GM23338 (cell line): Measurements from ENCODE around the gene PLEKHH3. TPM values are rescaled to one million over a fixed set of nuclear protein-coding genes. Genes with fewer than 3 reads are reported as not detected.

Experiments
- CREB1 ChIP-seq: fragments of 250-450 bp; sonication (Bioruptor Pico); IDR thresholded peaks from 2 replicates; pipeline ENCODE4 v1.5.0; 2020; ENCODE audit warnings: low read depth, mild to moderate bottlenecking, moderate library complexity
- JUNB ChIP-seq: IDR thresholded peaks from one replicate; pipeline ENCODE4 v1.6.1; 2016; ENCODE audit warnings: antibody characterized with exemption; ENCODE audit not compliant: unreplicated experiment
- NANOG ChIP-seq: IDR thresholded peaks from 2 replicates; pipeline ENCODE4 v1.6.1; 2016; ENCODE audit warnings: antibody characterized with exemption, borderline replicate concordance
- POLR2AphosphoS5 ChIP-seq: IDR thresholded peaks from 2 replicates; pipeline ENCODE4 v1.6.1; 2016; ENCODE audit warnings: antibody characterized with exemption, low read depth
- STAT1 ChIP-seq: IDR thresholded peaks from one replicate; pipeline ENCODE4 v1.6.1; 2016; ENCODE audit warnings: antibody characterized with exemption; ENCODE audit not compliant: unreplicated experiment
- ZNF331 ChIP-seq: fragments of 250-450 bp; sonication (Bioruptor Pico); IDR thresholded peaks from 2 replicates; pipeline ENCODE4 v1.5.0; 2020; ENCODE audit warnings: low read depth, mild to moderate bottlenecking, moderate library complexity
- polyA plus RNA-seq: library from polyadenylated mRNA; unstranded; fragments of >200 nt; fragmentation: Nextera tagmentation; extraction: Ambion mirVana; gene quantifications from 2 replicates; pipeline ENCODE4 v1.2.1, GENCODE V29; 2016
- total RNA-seq: library from RNA; depleted of rRNA; stranded (reverse); fragments of >200 nt; shearing (Covaris generic); gene quantifications from 2 replicates; pipeline ENCODE4 v1.2.3, GENCODE V29; 2014
- TF ChIP-seq, protein P1 (sequence below): fragments of 250-450 bp; sonication (Bioruptor Pico); IDR thresholded peaks from 2 replicates; pipeline ENCODE4 v1.5.0; 2020; ENCODE audit warnings: mild to moderate bottlenecking, moderate library complexity
- TF ChIP-seq, protein P2 (sequence below): IDR thresholded peaks from 2 replicates; pipeline ENCODE4 v1.6.1; 2016; ENCODE audit warnings: antibody characterized with exemption
- TF ChIP-seq, protein P3 (sequence below), 2 experiments: fragments of 200-600 bp in 1 of 2; sonication (generic) in 1 of 2; conservative IDR thresholded peaks; 2 replicates each; pipeline versions ENCODE4 v1.5.1 to v1.6.1; 2016 to 2017; ENCODE audit warnings: antibody characterized with exemption in 2 of 2, low read depth in 2 of 2, mild to moderate bottlenecking in 2 of 2, moderate library complexity in 1 of 2

Gene PLEKHH3
- total and polyA plus RNA-seq, 2 experiments from 2014 or later, result 10.9 to 24.2 TPM

- TF ChIP-seq, protein P1, sequence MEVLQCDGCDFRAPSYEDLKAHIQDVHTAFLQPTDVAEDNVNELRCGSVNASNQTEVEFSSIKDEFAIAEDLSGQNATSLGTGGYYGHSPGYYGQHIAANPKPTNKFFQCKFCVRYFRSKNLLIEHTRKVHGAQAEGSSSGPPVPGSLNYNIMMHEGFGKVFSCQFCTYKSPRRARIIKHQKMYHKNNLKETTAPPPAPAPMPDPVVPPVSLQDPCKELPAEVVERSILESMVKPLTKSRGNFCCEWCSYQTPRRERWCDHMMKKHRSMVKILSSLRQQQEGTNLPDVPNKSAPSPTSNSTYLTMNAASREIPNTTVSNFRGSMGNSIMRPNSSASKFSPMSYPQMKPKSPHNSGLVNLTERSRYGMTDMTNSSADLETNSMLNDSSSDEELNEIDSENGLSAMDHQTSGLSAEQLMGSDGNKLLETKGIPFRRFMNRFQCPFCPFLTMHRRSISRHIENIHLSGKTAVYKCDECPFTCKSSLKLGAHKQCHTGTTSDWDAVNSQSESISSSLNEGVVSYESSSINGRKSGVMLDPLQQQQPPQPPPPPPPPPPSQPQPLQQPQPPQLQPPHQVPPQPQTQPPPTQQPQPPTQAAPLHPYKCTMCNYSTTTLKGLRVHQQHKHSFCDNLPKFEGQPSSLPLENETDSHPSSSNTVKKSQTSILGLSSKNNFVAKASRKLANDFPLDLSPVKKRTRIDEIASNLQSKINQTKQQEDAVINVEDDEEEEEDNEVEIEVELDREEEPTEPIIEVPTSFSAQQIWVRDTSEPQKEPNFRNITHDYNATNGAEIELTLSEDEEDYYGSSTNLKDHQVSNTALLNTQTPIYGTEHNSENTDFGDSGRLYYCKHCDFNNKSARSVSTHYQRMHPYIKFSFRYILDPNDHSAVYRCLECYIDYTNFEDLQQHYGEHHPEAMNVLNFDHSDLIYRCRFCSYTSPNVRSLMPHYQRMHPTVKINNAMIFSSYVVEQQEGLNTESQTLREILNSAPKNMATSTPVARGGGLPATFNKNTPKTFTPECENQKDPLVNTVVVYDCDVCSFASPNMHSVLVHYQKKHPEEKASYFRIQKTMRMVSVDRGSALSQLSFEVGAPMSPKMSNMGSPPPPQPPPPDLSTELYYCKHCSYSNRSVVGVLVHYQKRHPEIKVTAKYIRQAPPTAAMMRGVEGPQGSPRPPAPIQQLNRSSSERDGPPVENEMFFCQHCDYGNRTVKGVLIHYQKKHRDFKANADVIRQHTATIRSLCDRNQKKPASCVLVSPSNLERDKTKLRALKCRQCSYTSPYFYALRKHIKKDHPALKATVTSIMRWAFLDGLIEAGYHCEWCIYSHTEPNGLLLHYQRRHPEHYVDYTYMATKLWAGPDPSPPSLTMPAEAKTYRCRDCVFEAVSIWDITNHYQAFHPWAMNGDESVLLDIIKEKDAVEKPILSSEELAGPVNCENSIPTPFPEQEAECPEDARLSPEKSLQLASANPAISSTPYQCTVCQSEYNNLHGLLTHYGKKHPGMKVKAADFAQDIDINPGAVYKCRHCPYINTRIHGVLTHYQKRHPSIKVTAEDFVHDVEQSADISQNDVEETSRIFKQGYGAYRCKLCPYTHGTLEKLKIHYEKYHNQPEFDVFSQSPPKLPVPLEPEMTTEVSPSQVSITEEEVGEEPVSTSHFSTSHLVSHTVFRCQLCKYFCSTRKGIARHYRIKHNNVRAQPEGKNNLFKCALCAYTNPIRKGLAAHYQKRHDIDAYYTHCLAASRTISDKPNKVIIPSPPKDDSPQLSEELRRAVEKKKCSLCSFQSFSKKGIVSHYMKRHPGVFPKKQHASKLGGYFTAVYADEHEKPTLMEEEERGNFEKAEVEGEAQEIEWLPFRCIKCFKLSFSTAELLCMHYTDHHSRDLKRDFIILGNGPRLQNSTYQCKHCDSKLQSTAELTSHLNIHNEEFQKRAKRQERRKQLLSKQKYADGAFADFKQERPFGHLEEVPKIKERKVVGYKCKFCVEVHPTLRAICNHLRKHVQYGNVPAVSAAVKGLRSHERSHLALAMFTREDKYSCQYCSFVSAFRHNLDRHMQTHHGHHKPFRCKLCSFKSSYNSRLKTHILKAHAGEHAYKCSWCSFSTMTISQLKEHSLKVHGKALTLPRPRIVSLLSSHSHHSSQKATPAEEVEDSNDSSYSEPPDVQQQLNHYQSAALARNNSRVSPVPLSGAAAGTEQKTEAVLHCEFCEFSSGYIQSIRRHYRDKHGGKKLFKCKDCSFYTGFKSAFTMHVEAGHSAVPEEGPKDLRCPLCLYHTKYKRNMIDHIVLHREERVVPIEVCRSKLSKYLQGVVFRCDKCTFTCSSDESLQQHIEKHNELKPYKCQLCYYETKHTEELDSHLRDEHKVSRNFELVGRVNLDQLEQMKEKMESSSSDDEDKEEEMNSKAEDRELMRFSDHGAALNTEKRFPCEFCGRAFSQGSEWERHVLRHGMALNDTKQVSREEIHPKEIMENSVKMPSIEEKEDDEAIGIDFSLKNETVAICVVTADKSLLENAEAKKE, result no peak
- TF ChIP-seq, protein P2, sequence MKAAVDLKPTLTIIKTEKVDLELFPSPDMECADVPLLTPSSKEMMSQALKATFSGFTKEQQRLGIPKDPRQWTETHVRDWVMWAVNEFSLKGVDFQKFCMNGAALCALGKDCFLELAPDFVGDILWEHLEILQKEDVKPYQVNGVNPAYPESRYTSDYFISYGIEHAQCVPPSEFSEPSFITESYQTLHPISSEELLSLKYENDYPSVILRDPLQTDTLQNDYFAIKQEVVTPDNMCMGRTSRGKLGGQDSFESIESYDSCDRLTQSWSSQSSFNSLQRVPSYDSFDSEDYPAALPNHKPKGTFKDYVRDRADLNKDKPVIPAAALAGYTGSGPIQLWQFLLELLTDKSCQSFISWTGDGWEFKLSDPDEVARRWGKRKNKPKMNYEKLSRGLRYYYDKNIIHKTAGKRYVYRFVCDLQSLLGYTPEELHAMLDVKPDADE, result no peak
- TF ChIP-seq POLR2AphosphoS5 (no peak), NANOG (no peak), CREB1 (CRISPR knock-in tag) (no peak), STAT1 (no peak), JUNB (no peak), ZNF331 (no peak)
- TF ChIP-seq, protein P3, sequence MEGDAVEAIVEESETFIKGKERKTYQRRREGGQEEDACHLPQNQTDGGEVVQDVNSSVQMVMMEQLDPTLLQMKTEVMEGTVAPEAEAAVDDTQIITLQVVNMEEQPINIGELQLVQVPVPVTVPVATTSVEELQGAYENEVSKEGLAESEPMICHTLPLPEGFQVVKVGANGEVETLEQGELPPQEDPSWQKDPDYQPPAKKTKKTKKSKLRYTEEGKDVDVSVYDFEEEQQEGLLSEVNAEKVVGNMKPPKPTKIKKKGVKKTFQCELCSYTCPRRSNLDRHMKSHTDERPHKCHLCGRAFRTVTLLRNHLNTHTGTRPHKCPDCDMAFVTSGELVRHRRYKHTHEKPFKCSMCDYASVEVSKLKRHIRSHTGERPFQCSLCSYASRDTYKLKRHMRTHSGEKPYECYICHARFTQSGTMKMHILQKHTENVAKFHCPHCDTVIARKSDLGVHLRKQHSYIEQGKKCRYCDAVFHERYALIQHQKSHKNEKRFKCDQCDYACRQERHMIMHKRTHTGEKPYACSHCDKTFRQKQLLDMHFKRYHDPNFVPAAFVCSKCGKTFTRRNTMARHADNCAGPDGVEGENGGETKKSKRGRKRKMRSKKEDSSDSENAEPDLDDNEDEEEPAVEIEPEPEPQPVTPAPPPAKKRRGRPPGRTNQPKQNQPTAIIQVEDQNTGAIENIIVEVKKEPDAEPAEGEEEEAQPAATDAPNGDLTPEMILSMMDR (conservative IDR thresholded peaks at IDR 0.05; ENCODE audit: low read depth in 2 of 2), result no peak
Observed at GRCh38 chr17:42680331-42680808, 3.6 kb upstream of the PLEKHH3 start (continued).
